ENCODE results near the gene SERPINA7.

DNA sequence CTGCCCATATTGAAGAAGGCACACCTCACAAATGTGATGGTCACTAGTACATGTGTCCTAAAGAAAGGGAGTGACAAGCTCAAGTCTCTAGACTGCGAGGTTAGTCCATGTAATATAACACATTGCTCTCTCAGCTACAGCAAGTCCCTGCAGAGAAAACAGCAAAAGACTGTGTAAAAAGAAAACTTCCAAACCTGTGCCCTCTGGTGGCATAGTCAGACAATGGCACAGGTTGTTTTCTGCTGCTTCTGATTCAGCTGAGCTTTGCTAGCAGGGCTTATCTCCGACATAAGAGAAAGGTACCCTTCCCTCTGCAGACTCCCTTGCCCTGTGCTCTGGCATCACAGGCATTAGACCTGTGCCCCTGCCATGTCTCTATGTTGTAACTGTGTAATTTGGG is 1.4 kb upstream of the SERPINA7 start:
- no peak for TF ChIP-seq GATA2 (IDR thresholded peaks at IDR 0.05; ENCODE audit: low read depth, low read length)
- TF ChIP-seq GATA3 (IDR thresholded peaks at IDR 0.05; ENCODE audit: low read depth, low read length), result no peak

All from SH-SY5Y (cell line).